Thyroid gland (tissue), 4 donors: ENCODE data around the gene TCF7L2.

Source experiments
- CTCF ChIP-seq, 6 experiments: fragments of 200-600 bp in 3 of 6; fragments of 450-650 bp in 3 of 6; sonication (generic) in 3 of 6; IDR thresholded peaks; one replicate each; pipeline ENCODE4 v1.5.1; 2016 to 2019; ENCODE audit warnings: antibody characterized with exemption in 6 of 6, mild to moderate bottlenecking in 2 of 6, inconsistent platforms in 1 of 6, moderate library complexity in 1 of 6
- POLR2A ChIP-seq, 2 donors: fragments of 450-650 bp; IDR thresholded peaks; one replicate each; pipeline ENCODE4 v1.6.1; 2017; ENCODE audit warnings: antibody characterized with exemption in 2 of 2, mild to moderate bottlenecking in 2 of 2, moderate library complexity in 1 of 2

GRCh38 chr10:113097036-113097435 lies 147.0 kb downstream of the TCF7L2 start:
- TF ChIP-seq CTCF (IDR thresholded peaks at IDR 0.05): no peak
- TF ChIP-seq POLR2A (IDR thresholded peaks at IDR 0.05): no peak
